DLD1 (cell line): Measurements from ENCODE around the gene UBASH3A.

ENCODE experiments used
- in situ Hi-C: cut with HindIII; loops from 2 replicates; pipeline ENCODE4 v1.10.0; 2017; ENCODE audit warnings: low sequenced_read_pairs

Gene UBASH3A

GRCh38 chr21:42374864-42375499, 28.7 kb upstream of the UBASH3A start:
- in situ Hi-C loops: no loop called here

DNA sequence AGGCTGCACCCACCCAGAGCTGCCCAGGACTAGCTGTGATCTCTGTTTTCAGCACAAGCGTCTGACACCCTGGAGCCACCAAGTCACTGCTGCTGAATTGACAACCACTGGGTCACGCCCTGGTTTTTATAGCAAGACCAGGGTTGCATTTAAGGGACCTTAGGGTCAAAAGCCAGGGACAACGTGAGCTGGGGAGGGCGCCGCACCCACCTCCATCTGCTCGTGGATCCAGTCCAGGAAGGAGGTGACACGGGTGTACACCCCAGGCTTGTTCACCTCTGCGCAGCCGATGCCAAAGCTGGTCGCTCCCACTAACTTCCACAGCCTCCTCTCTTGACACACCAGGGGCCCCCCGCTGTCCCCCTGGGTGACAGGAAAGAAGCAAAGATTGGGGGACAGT, 28.2 kb upstream of the UBASH3A start:
- in situ Hi-C loops: no loop called here

GRCh38 chr21:42375966-42376337, 27.8 kb upstream of the UBASH3A start:
- in situ Hi-C loops: no loop called here

DNA sequence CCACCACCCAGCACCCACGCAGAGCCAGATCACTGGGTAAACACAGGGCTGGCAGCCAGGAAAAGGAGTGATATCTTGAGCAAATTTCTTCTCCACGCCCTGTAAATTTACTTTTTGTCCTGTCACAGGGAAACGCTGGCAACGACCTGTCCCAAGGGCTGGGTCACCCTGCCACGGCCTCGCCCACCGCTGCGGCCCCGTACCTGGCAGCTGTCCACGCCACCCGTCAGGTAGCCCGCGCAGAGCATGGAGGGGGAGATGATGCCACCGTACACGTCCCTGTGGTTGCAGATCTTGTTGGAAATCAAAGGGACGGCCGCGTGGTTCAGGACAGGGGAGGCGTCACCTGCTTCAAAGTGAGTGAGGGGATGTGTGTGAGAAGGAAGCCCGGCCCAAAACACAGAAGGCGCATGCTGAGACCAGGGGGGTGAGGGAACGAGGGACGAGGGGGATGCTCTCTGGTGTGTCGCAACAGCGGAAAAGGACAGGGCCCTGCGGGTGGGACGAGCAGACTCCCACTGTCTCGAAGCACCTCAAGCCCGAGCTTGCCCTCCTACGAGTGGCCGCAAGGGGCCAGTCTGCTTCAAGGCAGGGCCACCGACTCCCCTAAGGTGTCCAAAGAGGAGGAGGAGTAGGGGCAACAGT, 27.2 kb upstream of the UBASH3A start:
- in situ Hi-C loops: no loop called here

GRCh38 chr21:42377211-42377950, 26.3 kb upstream of the UBASH3A start:
- in situ Hi-C loops: no loop called here

GRCh38 chr21:42377951-42378340, 25.8 kb upstream of the UBASH3A start:
- in situ Hi-C loops: no loop called here

GRCh38 chr21:42378418-42378817, 25.3 kb upstream of the UBASH3A start:
- in situ Hi-C loops: no loop called here

GRCh38 chr21:42379426-42380215, 24.1 kb upstream of the UBASH3A start:
- in situ Hi-C loops: no loop called here

DNA sequence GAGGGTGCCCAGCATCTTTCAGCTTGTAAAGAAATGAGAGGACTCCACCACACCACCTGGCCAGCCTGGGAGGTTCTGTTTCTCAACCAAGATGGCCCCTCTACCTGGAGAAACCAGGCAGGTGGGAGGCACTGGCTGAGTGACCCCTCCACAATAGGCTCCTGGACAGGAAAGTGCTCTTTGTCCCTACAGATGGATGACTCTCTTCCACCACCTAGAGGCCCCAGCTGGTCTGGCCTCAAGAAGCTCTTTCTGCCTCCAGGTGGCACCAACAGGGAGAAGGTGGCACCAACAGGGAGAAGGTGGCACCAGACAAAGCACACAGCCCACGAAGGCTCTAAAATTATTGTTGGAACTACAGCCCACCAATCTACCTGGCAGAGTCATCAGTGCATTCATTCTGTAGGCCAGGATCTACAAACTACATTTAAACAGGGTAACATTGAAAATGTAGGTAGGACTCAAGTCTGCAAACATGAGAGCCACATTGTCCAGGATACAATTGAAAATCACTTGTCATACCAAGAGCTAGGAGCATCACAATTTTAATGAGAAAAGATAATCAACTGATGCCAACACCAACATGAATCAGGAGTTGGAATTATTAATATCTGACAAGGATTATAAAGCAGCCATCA, 22.2 kb upstream of the UBASH3A start:
- in situ Hi-C loops: no loop called here

DNA sequence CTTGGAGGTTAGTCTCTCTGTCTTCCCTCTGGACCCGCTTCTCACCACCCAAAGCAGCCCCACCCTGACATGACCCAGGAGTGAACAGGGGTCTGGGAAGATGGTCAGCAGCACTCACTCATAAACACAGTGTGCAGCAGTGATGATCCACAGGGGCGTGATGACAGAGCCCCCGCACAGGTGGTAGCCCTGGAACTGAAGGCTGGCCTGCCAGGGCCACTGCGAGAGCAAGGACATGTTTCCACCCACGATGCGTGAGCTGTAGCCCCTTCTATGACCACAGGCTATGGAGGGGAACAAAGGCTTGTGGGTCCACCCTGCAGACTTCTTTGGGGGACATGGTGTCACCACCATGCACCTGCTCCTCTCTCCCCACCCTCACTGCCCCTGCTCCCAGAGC, 20.8 kb upstream of the UBASH3A start:
- in situ Hi-C loops: no loop called here

DNA sequence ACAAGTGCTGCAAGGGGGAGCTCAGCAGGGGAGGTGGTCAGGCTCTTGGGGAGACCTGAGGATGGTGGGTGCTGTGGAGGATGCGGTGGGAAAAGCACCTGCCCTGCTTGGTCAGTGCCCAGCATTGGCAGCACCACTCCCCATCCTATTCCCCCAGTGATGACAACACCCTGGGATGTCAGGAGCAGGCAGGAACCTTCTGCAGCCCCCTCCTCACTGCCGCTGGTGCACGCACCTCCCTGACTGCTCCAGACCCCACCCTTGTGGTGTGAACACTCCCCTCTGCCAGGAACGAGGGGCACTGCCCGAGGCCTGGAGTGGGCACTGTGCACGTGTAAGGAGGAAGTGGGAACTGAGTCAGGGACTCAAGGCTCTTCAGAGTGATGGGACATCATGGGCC, 20.4 kb upstream of the UBASH3A start:
- in situ Hi-C loops: no loop called here

- in situ Hi-C loops: no loop called here
These were observed 19.4 kb upstream of the UBASH3A start for GRCh38 chr21:42384156-42384945.

DNA sequence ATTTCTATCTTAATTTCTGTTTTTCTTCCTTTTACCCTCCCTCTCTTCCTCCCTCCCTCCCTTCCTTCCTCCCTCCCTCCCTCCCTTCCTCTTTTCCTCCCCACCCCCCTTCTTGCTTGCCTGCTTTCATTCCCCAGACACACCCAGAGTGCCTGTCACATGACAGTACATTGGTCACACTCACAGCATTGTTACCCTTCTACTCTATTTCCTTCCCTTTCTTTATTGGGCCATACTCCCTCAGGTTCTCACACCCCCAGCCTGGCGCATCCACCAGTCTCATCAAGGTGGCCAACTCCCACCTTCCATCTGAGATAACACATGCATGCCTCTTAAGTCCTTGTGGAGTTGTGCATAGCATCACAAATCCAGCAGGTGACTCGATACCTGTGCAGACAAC, 18.7 kb upstream of the UBASH3A start:
- in situ Hi-C loops: no loop called here

GRCh38 chr21:42385619-42386018, 18.1 kb upstream of the UBASH3A start:
- in situ Hi-C loops: no loop called here

GRCh38 chr21:42386034-42386591, 17.6 kb upstream of the UBASH3A start:
- in situ Hi-C loops: no loop called here

DNA sequence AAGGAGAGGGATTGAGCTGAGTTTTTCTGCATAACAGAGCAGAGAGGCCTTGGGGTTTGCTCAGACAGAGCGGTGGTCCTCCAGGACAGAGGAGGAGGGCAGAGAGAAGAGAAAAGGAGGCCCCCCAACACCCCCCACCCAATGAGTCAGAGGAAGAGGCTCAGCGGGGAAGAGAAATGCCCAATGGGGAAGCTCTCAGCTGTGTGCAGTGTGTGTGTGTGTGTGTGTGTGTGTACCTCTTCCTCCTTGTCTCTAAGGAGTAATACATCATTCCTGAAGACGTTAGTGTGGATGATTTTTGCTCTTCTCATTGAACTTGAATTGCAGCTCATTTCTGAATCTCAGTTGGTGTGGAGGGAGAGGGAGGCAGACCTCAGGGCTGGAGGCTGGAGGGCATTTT, 16.5 kb upstream of the UBASH3A start:
- in situ Hi-C loops: no loop called here

DNA sequence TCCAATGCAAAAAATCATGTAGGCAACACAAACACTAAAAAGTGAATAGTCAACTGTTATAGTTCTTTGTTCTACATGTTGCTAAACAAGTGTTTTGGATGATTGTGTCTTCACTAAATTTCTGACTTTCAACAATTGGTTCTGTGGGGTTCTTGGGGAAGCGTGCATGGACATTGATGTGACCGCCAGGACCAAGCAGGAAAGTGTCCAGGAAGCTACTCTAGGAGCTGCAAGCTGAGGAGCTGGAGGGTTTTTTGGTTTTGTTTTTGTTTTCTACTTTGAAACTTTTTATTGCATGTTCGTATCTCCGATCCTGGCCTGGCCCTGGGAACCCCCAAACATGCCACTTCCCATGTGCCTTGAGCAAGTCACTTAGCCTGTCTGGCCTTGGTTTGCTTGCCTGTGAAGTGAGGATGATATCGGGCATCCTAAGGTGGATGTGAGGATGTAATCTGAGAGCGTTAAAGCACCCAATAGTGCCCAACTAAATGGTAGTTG, 15.8 kb upstream of the UBASH3A start:
- in situ Hi-C loops: no loop called here

DNA sequence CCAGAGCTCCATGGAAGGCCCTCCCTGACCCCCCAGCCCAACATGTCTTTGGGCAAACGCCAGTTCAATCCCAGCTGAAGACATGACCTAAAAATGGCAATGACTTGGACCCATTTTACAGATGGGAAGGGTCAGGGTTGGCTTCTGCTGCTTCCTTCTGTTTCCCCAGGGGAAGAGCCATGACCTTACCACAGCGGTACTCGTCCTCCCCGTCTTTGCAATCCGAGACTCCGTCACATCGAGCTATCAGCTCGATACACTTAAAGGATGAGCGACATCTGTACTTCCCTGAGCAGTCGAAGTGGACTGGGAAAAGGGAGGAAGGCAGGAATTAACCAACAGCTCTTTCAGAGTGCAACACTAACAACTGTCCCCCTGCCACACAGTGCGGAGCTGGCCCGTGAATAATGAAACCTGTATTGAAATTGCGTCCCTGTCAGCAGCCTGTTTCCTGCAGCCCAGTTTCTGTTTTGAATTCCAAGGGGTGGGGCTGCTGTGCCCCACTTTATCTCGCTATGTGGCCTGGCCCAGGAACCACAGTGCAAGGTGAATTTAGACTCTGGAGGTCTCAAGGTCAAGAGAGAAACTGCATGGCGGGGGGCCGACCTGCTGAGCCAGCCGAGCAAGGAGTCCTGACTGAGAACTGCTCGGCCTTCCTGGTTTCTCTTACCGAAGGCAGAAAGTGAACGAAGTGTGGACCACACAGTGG, 14.8 kb upstream of the UBASH3A start:
- in situ Hi-C loops: no loop called here

DNA sequence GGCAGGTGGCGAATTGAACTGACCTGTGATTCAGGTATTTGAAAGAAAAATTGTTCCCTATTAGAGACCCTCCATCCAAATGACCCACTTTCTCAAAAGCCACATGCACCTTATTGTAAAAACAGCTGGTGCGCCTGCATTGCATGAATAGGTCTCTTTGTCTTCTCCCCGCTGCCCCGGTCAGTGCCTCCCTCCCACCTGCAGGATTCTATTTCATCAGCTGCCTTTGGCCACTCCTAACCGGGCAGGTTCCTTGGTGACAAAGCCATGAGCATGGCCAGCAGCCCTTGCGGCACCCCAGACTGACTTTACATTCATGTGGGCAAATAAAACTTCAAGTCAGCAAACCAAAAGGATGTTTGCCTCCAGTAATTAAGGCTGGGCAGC, 14.3 kb upstream of the UBASH3A start:
- in situ Hi-C loops: no loop called here
